ENCODE measurements around the gene EHD4.

Gene EHD4

GRCh38 chr15:41955100-41955499, 17.3 kb downstream of the EHD4 start:
- DNase-seq = no peak

GRCh38 chr15:41954036-41954435, 18.3 kb downstream of the EHD4 start:
- no peak for DNase-seq

- no peak for DNase-seq
Measured at GRCh38 chr15:41952013-41952563, 20.3 kb downstream of the EHD4 start.

- DNase-seq = no peak
Measured at GRCh38 chr15:41951571-41951970, 20.8 kb downstream of the EHD4 start.

- peak in 2 of 3 experiments; percentile 6 to 38 for DNase-seq
Measured at GRCh38 chr15:41950489-41950888, 21.9 kb downstream of the EHD4 start.

- DNase-seq = no peak
Measured at GRCh38 chr15:41950127-41950483, 22.3 kb downstream of the EHD4 start.

GRCh38 chr15:41949401-41950126, 22.8 kb downstream of the EHD4 start:
- no peak for DNase-seq

GRCh38 chr15:41948490-41948889, 23.9 kb downstream of the EHD4 start:
- DNase-seq = no peak

GRCh38 chr15:41946970-41947369, 25.4 kb downstream of the EHD4 start:
- no peak for DNase-seq

- no peak for DNase-seq
Measured at GRCh38 chr15:41945731-41946130, 26.6 kb downstream of the EHD4 start.

- no peak for DNase-seq
Measured at GRCh38 chr15:41945221-41945620, 27.1 kb downstream of the EHD4 start.

GRCh38 chr15:41944313-41944940, 27.9 kb downstream of the EHD4 start:
- DNase-seq = no peak

- DNase-seq = no peak
Measured at GRCh38 chr15:41943543-41944312, 28.6 kb downstream of the EHD4 start.

- DNase-seq = no peak
Measured at GRCh38 chr15:41942886-41943285, 29.5 kb downstream of the EHD4 start.

GRCh38 chr15:41941644-41942415, 30.5 kb downstream of the EHD4 start:
- DNase-seq = no peak

GRCh38 chr15:41940441-41940857, 31.9 kb downstream of the EHD4 start:
- no peak for DNase-seq

- DNase-seq = no peak
Measured at GRCh38 chr15:41939986-41940385, 32.4 kb downstream of the EHD4 start.

GRCh38 chr15:41937568-41937923, 34.8 kb downstream of the EHD4 start:
- DNase-seq = no peak

GRCh38 chr15:41936649-41937567, 35.4 kb downstream of the EHD4 start:
- DNase-seq = no peak

GRCh38 chr15:41936155-41936554, 36.2 kb downstream of the EHD4 start:
- no peak for DNase-seq

- no peak for DNase-seq
Measured at GRCh38 chr15:41935566-41936020, 36.8 kb downstream of the EHD4 start.

- DNase-seq = no peak
Measured at GRCh38 chr15:41934843-41935242, 37.5 kb downstream of the EHD4 start.

All from NCI-H1417 (cell line).